ENCODE measurements around the gene MCTP2. TPM values are rescaled to one million over a fixed set of nuclear protein-coding genes. Genes with fewer than 3 reads are reported as not detected.

Gene MCTP2
- total and polyA plus RNA-seq, 2 experiments from 2014 or later = 8.1 to 23.3 TPM

DNA sequence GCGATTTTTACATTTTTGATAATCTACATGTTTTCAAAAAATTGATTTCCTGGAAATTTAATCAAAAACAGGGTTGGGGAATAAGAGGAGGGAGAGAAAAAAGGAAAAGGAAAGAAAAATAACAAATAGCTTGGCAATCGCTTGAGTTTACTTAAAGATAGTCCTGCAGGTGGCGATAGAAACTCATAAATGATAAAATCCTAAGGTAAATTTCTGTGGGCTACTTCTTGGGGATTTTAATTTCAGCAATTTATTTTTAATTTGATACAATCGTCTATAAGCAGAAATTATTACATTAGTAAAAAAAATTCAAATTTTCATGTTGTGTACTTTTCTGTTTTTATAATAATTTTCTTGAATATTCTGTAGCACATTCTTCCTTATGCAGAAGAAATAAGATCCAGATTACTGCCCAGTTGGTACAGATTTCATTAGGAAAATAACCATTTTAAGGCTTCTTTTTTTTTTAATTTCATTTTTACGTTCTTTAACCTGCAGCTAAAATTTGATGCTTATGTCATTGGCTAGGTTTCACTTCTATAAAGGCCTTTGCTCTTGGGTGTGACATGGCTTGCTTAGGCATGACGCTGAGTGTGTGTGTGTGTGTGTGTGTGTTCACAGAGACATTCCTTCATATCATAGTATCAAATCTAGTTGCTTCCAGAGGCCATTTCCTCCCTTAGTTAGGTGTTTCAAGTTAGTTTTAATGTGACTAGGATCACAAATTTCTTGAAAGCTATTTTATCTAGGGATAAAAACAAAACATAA, 181.8 kb downstream of the MCTP2 start:
- H3K4me3 ChIP-seq = no peak overlapping the region
- H3K4me2 ChIP-seq = no peak overlapping the region
- no peaks in the 10 kb centered on the region for H3K27me3 ChIP-seq
- no peaks in the 10 kb centered on the region for H3K36me3 ChIP-seq (replicated peaks; ENCODE audit: insufficient read depth, low read depth)
- peaks cover 22% of the 10 kb centered on the region for H3K4me1 ChIP-seq (ENCODE audit: insufficient read depth)
- no peaks in the 10 kb centered on the region for H3K9me2 ChIP-seq (replicated peaks; ENCODE audit: insufficient read depth)
- H3K27ac ChIP-seq = no peak overlapping the region
- H3K79me2 ChIP-seq = no peaks in the 10 kb centered on the region
- H4K20me1 ChIP-seq (ENCODE audit: insufficient read depth, poor library complexity, severe bottlenecking) = no peaks in the 10 kb centered on the region
- DNase-seq (ENCODE audit: low spot score) = peak; percentile 48
- no peaks in the 10 kb centered on the region for H3K9me3 ChIP-seq (ENCODE audit: low read depth)
- WGBS (ENCODE audit: low lambda C conversion rate, missing lambda C conversion rate) = 29% methylated on average over 6 of the region's 6 CpGs
- TF ChIP-seq, protein P1, sequence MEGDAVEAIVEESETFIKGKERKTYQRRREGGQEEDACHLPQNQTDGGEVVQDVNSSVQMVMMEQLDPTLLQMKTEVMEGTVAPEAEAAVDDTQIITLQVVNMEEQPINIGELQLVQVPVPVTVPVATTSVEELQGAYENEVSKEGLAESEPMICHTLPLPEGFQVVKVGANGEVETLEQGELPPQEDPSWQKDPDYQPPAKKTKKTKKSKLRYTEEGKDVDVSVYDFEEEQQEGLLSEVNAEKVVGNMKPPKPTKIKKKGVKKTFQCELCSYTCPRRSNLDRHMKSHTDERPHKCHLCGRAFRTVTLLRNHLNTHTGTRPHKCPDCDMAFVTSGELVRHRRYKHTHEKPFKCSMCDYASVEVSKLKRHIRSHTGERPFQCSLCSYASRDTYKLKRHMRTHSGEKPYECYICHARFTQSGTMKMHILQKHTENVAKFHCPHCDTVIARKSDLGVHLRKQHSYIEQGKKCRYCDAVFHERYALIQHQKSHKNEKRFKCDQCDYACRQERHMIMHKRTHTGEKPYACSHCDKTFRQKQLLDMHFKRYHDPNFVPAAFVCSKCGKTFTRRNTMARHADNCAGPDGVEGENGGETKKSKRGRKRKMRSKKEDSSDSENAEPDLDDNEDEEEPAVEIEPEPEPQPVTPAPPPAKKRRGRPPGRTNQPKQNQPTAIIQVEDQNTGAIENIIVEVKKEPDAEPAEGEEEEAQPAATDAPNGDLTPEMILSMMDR (IDR thresholded peaks at IDR 0.05; ENCODE audit: poor library complexity) = peak; percentile 69
- no peak for TF ChIP-seq EZH2phosphoT487 (IDR thresholded peaks at IDR 0.05; ENCODE audit: low read depth, severe bottlenecking, unreplicated experiment)
- no peak for TF ChIP-seq EZH2 (IDR thresholded peaks at IDR 0.05; ENCODE audit: borderline replicate concordance)
- no peak overlapping the region for H2AFZ ChIP-seq

DNA sequence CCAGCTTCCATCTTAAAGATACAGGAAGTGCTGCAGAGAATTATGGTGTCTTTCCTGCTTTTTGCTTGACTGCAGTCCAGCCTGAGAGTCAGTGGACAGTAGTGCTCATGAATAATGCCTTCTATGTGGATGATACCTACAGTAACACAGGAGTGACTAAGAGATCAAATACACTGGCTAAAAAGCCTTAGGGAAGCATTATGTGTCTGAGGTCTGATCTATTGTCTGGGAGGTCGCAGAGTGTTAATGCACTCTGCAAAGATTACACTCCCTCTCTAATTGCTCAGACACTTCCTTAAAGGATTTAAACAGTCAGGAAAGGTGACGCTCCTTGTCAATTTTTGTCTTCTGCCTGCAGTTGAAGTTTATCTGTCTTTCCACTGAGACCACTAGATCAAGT, 183.6 kb downstream of the MCTP2 start:
- TF ChIP-seq, protein P1 (IDR thresholded peaks at IDR 0.05; ENCODE audit: poor library complexity) = no peak
- TF ChIP-seq EZH2 (IDR thresholded peaks at IDR 0.05; ENCODE audit: borderline replicate concordance) = no peak
- TF ChIP-seq EZH2phosphoT487 (IDR thresholded peaks at IDR 0.05; ENCODE audit: low read depth, severe bottlenecking, unreplicated experiment) = no peak
- WGBS (ENCODE audit: low lambda C conversion rate, missing lambda C conversion rate) = 38% methylated on average over 2 of the region's 2 CpGs
- Histone ChIP-seq H2AFZ (no peak overlapping the region), H3K4me3 (no peak overlapping the region), H3K79me2 (no peaks in the 10 kb centered on the region), H3K4me1 (ENCODE audit: insufficient read depth) (peaks cover 22% of the 10 kb centered on the region), H3K36me3 (replicated peaks; ENCODE audit: insufficient read depth, low read depth) (no peaks in the 10 kb centered on the region), H3K4me2 (peak overlapping the region; percentile 53), H4K20me1 (ENCODE audit: insufficient read depth, poor library complexity, severe bottlenecking) (no peaks in the 10 kb centered on the region), H3K27ac (no peak overlapping the region), H3K27me3 (no peaks in the 10 kb centered on the region), H3K9me3 (ENCODE audit: low read depth) (no peaks in the 10 kb centered on the region), H3K9me2 (replicated peaks; ENCODE audit: insufficient read depth) (no peaks in the 10 kb centered on the region)
- no peak for DNase-seq (ENCODE audit: low spot score)

DNA sequence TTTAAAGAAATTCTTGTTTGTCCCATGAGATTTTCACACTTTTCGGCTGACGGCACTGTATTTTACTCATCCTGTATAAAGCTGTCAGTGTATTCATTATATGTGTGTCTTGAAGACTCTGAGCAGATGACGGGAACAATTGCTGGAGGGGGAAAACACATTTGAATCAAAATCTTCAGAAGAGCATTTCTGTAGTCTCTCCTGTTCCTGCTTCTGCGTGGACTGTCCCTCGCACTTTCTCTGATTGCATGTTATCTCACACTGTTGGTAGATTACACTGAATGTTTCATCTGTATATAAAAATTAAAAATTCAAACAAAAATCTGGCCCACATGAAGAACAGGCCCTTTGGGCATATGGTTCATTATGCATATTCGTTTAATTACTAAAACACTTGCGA, 184.9 kb downstream of the MCTP2 start:
- DNase-seq (ENCODE audit: low spot score) = no peak
- 71% methylated on average over 7 of the region's 7 CpGs for WGBS (ENCODE audit: low lambda C conversion rate, missing lambda C conversion rate)

More for the DNA sequence above, 184.9 kb downstream of the MCTP2 start:
- Histone ChIP-seq H3K27me3 (no peaks in the 10 kb centered on the region), H3K27ac (no peak overlapping the region), H3K79me2 (no peaks in the 10 kb centered on the region), H3K36me3 (replicated peaks; ENCODE audit: insufficient read depth, low read depth) (no peaks in the 10 kb centered on the region), H3K9me3 (ENCODE audit: low read depth) (no peaks in the 10 kb centered on the region), H2AFZ (no peak overlapping the region), H3K4me1 (ENCODE audit: insufficient read depth) (peaks cover 22% of the 10 kb centered on the region), H3K9me2 (replicated peaks; ENCODE audit: insufficient read depth) (no peaks in the 10 kb centered on the region), H4K20me1 (ENCODE audit: insufficient read depth, poor library complexity, severe bottlenecking) (no peaks in the 10 kb centered on the region), H3K4me2 (peak overlapping the region; percentile 25), H3K4me3 (no peak overlapping the region)
- TF ChIP-seq, protein P1 (IDR thresholded peaks at IDR 0.05; ENCODE audit: poor library complexity) = no peak
- TF ChIP-seq EZH2 (IDR thresholded peaks at IDR 0.05; ENCODE audit: borderline replicate concordance) = no peak
